K562 (cell line): ENCODE measurements around the gene EGR1. TPM values are rescaled to one million over a fixed set of nuclear protein-coding genes. Genes with fewer than 3 reads are reported as not detected.

Experiments used
- ATAC-seq: fragments of 200-7000 bp; cut with Tn5 transposase; 3 replicates; pipeline ENCODE4 v1.9.1; 2020; ENCODE audit warnings: moderate library complexity
- BruUV-seq: library from RNA; stranded (reverse); fragments of 400-500 nt; replicated peaks from 2 replicates; lab custom pipeline; 2021; lab: Mats Ljungman, UMichigan
- CTCF ChIA-PET: fragments of 300-600 bp; formaldehyde crosslinking; extraction: SDS; loops from one replicate; lab custom pipeline; 2021; ENCODE audit warnings: low intra/inter-chr PET ratio; lab: Yijun Ruan, JAX
- POLR2A ChIA-PET: fragments of 300-600, 350-650 bp; sonication (Branson Sonifier 250); formaldehyde crosslinking; extraction: SDS; loops from one replicate; lab custom pipeline; 2021; ENCODE audit warnings: antibody characterized with exemption, inconsistent platforms; lab: Yijun Ruan, JAX
- DNase-seq, 4 experiments: peaks; one replicate each; pipeline versions ENCODE4 v3.0.0 to v3.0.0-alpha.2; 2011 to 2018; ENCODE audit warnings: low spot score in 3 of 4, mixed read lengths in 3 of 4; ENCODE audit errors: extremely low read depth in 1 of 4
- FAIRE-seq: peaks from 2 replicates; lab custom pipeline; 2011; peaks lifted over from hg19 to GRCh38; lab: Jason Lieb, UNC
- H2AFZ ChIP-seq: 2 replicates; pipeline ENCODE4 v1.6.0; 2011; ENCODE audit warnings: low read depth, low read length, control low read depth, inconsistent platforms
- H3K27ac ChIP-seq: fragments of 200-600 bp; 3 replicates; pipeline ENCODE4 v1.8.0; 2011; ENCODE audit warnings: low read depth, mild to moderate bottlenecking, control low read depth, inconsistent platforms, low read length, moderate library complexity, mixed read lengths; ENCODE audit errors: extremely low read depth
- H3K27me3 ChIP-seq, 2 experiments: fragments of 300-600 bp in 1 of 2; 2 replicates in 1 of 2; 3 replicates in 1 of 2; pipeline versions ENCODE4 v1.6.0 to v1.8.0; 2011; ENCODE audit warnings: inconsistent platforms in 2 of 2, low read length in 2 of 2, mild to moderate bottlenecking in 1 of 2, mixed read lengths in 1 of 2, moderate library complexity in 1 of 2; ENCODE audit not compliant: control insufficient read depth in 2 of 2, insufficient read depth in 2 of 2
- H3K36me3 ChIP-seq: fragments of 300-600 bp; 3 replicates; pipeline ENCODE4 v1.8.0; 2011; ENCODE audit warnings: mild to moderate bottlenecking, low read length, inconsistent platforms; ENCODE audit not compliant: control insufficient read depth, insufficient read depth
- H3K4me1 ChIP-seq, 2 experiments: fragments of 200-600 bp in 1 of 2; replicated peaks in 1 of 2; 2 replicates in 1 of 2; 3 replicates in 1 of 2; pipeline versions ENCODE4 v1.5.1 to v1.8.0; 2011; ENCODE audit warnings: inconsistent platforms in 2 of 2, low read length in 2 of 2, mild to moderate bottlenecking in 1 of 2, mixed read lengths in 1 of 2, moderate library complexity in 1 of 2; ENCODE audit not compliant: control insufficient read depth in 2 of 2, insufficient read depth in 2 of 2
- H3K4me2 ChIP-seq: 2 replicates; pipeline ENCODE4 v1.6.1; 2011; ENCODE audit warnings: low read length, control low read depth, inconsistent platforms, mixed read lengths; ENCODE audit not compliant: insufficient read depth
- H3K4me3 ChIP-seq: fragments of 200-600 bp; sonication (generic), shearing (Covaris generic); 2 replicates; pipeline ENCODE4 v1.5.1; 2016; ENCODE audit warnings: control low read depth, inconsistent platforms
- H3K79me2 ChIP-seq: fragments of 200-600 bp; 3 replicates; pipeline ENCODE4 v1.8.0; 2011; ENCODE audit warnings: low read length, inconsistent platforms; ENCODE audit not compliant: control insufficient read depth, insufficient read depth
- H3K9ac ChIP-seq, 2 experiments: 2 replicates each; pipeline versions ENCODE4 v1.6.0 to v1.6.1; 2011; ENCODE audit warnings: low read depth in 2 of 2, low read length in 2 of 2, control low read depth in 1 of 2, inconsistent platforms in 1 of 2, mild to moderate bottlenecking in 1 of 2, mixed read lengths in 1 of 2; ENCODE audit not compliant: insufficient read depth in 1 of 2
- H3K9me1 ChIP-seq: one replicate; pipeline ENCODE4 v1.6.0; 2011; ENCODE audit warnings: inconsistent platforms, mild to moderate bottlenecking, low read length, moderate library complexity; ENCODE audit not compliant: control insufficient read depth, insufficient read depth
- H3K9me3 ChIP-seq: replicated peaks from 2 replicates; pipeline ENCODE4 v1.5.1; 2011; ENCODE audit warnings: low read depth, low read length, inconsistent platforms; ENCODE audit not compliant: control insufficient read depth, insufficient read depth
- H4K20me1 ChIP-seq: replicated peaks from 2 replicates; pipeline ENCODE4 v1.6.1; 2011; ENCODE audit warnings: low read length, inconsistent platforms, mixed read lengths; ENCODE audit not compliant: control insufficient read depth, insufficient read depth
- CAMTA2 ChIP-seq: fragments of 250-450 bp; sonication (Bioruptor Pico); conservative IDR thresholded peaks from 2 replicates; pipeline ENCODE4 v1.5.1; 2022
- EP400 ChIP-seq: fragments of 450-650 bp; IDR thresholded peaks from 2 replicates; pipeline ENCODE4 v1.6.1; 2017; ENCODE audit warnings: antibody characterized with exemption, mild to moderate bottlenecking, moderate library complexity
- ESRRB ChIP-seq: fragments of 250-450 bp; sonication (Bioruptor Pico); IDR thresholded peaks from 2 replicates; pipeline ENCODE4 v1.5.0; 2020; ENCODE audit warnings: mild to moderate bottlenecking, moderate library complexity, borderline replicate concordance
- ETV6 ChIP-seq, 3 experiments: fragments of 150-350 bp in 1 of 3; sonication (generic) in 1 of 3; formaldehyde crosslinking in 1 of 3; IDR thresholded peaks; 2 replicates each; pipeline versions ENCODE4 v1.6.1 to v1.8.0; 2014 to 2022; ENCODE audit warnings: borderline replicate concordance in 2 of 3, low read depth in 2 of 3, antibody characterized with exemption in 1 of 3, low read length in 1 of 3, mild to moderate bottlenecking in 1 of 3, missing genetic modification reagents in 1 of 3
- FIP1L1 ChIP-seq: fragments of 200-400 bp; formaldehyde crosslinking; IDR thresholded peaks from 2 replicates; pipeline ENCODE4 v1.6.1; 2018; ENCODE audit warnings: mild to moderate bottlenecking, low read depth, low read length; ENCODE audit not compliant: poor library complexity, severe bottlenecking
- HMGN3 ChIP-seq: IDR thresholded peaks from 2 replicates; pipeline ENCODE4 v1.6.1; 2011; ENCODE audit warnings: borderline replicate concordance, low read depth, mild to moderate bottlenecking, mixed read lengths, low read length; ENCODE audit not compliant: insufficient read length; ENCODE audit errors: extremely low read depth
- ILF3 ChIP-seq: fragments of 450-650 bp; IDR thresholded peaks from 2 replicates; pipeline ENCODE4 v1.6.1; 2018; ENCODE audit warnings: antibody characterized with exemption, mild to moderate bottlenecking, moderate library complexity, borderline replicate concordance
- MEF2A ChIP-seq: IDR thresholded peaks from 2 replicates; pipeline ENCODE4 v1.6.1; 2011; ENCODE audit warnings: low read depth, mild to moderate bottlenecking, low read length, moderate library complexity; ENCODE audit not compliant: control insufficient read depth
- NEUROD1 ChIP-seq: fragments of 150-350 bp; IDR thresholded peaks from 2 replicates; pipeline ENCODE4 v1.6.1; 2014; ENCODE audit warnings: borderline replicate concordance, low read length, low read depth; ENCODE audit not compliant: partially characterized antibody
- NFATC3 ChIP-seq: fragments of 450-650 bp; IDR thresholded peaks from 2 replicates; pipeline ENCODE4 v1.6.1; 2017; ENCODE audit warnings: mild to moderate bottlenecking
- PML ChIP-seq: IDR thresholded peaks from 2 replicates; pipeline ENCODE4 v1.6.1; 2012; ENCODE audit warnings: low read length, inconsistent platforms
- POLR2G ChIP-seq: fragments of 200-400 bp; formaldehyde crosslinking; IDR thresholded peaks from 2 replicates; pipeline ENCODE4 v1.6.1; 2017; ENCODE audit warnings: low read depth, mild to moderate bottlenecking, antibody characterized with exemption, low read length, moderate library complexity
- RBM14 ChIP-seq: fragments of 200-400 bp; formaldehyde crosslinking; IDR thresholded peaks from 2 replicates; pipeline ENCODE4 v1.6.1; 2018; ENCODE audit warnings: low read depth, mild to moderate bottlenecking, low read length, moderate library complexity, borderline replicate concordance; ENCODE audit not compliant: insufficient read depth
- SIN3A ChIP-seq, 2 experiments: fragments of 150-350 bp in 1 of 2; IDR thresholded peaks; 2 replicates each; pipeline ENCODE4 v1.6.1; 2011 to 2016; ENCODE audit warnings: borderline replicate concordance in 2 of 2, low read depth in 2 of 2, low read length in 2 of 2, mild to moderate bottlenecking in 2 of 2, moderate library complexity in 2 of 2; ENCODE audit not compliant: control insufficient read depth in 1 of 2
- SP2 ChIP-seq: IDR thresholded peaks from 2 replicates; pipeline ENCODE4 v1.6.1; 2011; ENCODE audit warnings: mild to moderate bottlenecking, low read depth, low read length, moderate library complexity; ENCODE audit not compliant: poor library complexity, severe bottlenecking; ENCODE audit errors: extremely low read depth
- TFE3 ChIP-seq: fragments of 450-650 bp; formaldehyde crosslinking; IDR thresholded peaks from 2 replicates; pipeline ENCODE4 v1.4.0; 2020; ENCODE audit warnings: mild to moderate bottlenecking, mixed read lengths
- THRAP3 ChIP-seq: fragments of 450-650 bp; IDR thresholded peaks from 2 replicates; pipeline ENCODE4 v1.6.1; 2016; ENCODE audit warnings: mild to moderate bottlenecking, inconsistent platforms, borderline replicate concordance
- ZNF507 ChIP-seq: conservative IDR thresholded peaks from 2 replicates; pipeline ENCODE4 v1.6.1; 2017; ENCODE audit warnings: missing genetic modification characterization, missing compliant biosample characterization
- ZNF695 ChIP-seq: fragments of 450-650 bp; formaldehyde crosslinking; IDR thresholded peaks from 2 replicates; pipeline ENCODE4 v1.4.0; 2020; ENCODE audit warnings: mild to moderate bottlenecking, moderate library complexity
- WGBS: fragments of 100-300 bp; shearing (Covaris generic); methylation state at CpG from one replicate; pipeline ENCODE4 v1.1.6; 2016; ENCODE audit warnings: low coverage, mixed read lengths; ENCODE audit not compliant: insufficient coverage; ENCODE audit errors: missing lambda C conversion rate; 5-methylcytosine and 5-hydroxymethylcytosine counted together
- in situ Hi-C: fragments of 300-500 bp; cut with MboI; formaldehyde crosslinking; loops from 4 replicates; pipeline ENCODE4 v1.15.0; 2018; ENCODE audit warnings: inconsistent platforms, mixed read lengths
- intact Hi-C: fragments of 100-400 bp; cut with micrococcal nuclease; formaldehyde crosslinking; loops from 2 replicates; pipeline ENCODE4 v1.14.2; 2022
- polyA plus RNA-seq, 8 experiments: library from polyadenylated mRNA; depleted of rRNA in 4 of 8; stranded (reverse) in 5 of 8; unstranded in 3 of 8; fragments of >200 nt; fragmentation: Nextera tagmentation in 2 of 8; fragmentation: Illumina TruSeq in 1 of 8; extraction: Ambion mirVana in 2 of 8; extraction: Trizol in 1 of 8; gene quantifications; 2 replicates each; pipeline versions ENCODE4 v1.2.1 to v1.2.3, GENCODE V29; 2011 to 2014; ENCODE audit warnings: inconsistent platforms in 1 of 8, missing spikeins in 1 of 8
- total RNA-seq, 7 experiments: library from RNA; depleted of rRNA in 6 of 7; stranded (reverse); fragments of >200 nt in 6 of 7; fragmentation: Illumina TruSeq in 2 of 7; extraction: Trizol in 2 of 7; gene quantifications; 2 replicates each; pipeline versions ENCODE4 v1.2.1 to v1.2.3, GENCODE V29; 2011 to 2021; ENCODE audit warnings: low replicate concordance in 1 of 7

The EGR1 gene
- total and polyA plus RNA-seq, 9 of the 15 experiments (the other 6 are each of a cell fraction or from before 2014, with no cell fraction given) = 1.3 to 132 (median 21.5) TPM

- ATAC-seq (peak; percentile 15), FAIRE-seq (peak; percentile 58), DNase-seq (no peak)
- Histone ChIP-seq H3K4me2 (no peak overlapping the region; the same call in 1 of the 2 replicates), H2AFZ (no peak overlapping the region), H3K27ac (no peak overlapping the region), H3K9ac (no peak overlapping the region), H3K9me3 (no peaks in the 10 kb centered on the region), H3K4me3 (no peak overlapping the region), H3K27me3 (no peaks in the 10 kb centered on the region), H3K79me2 (peaks cover 33% of the 10 kb centered on the region), H4K20me1 (peaks cover 29% of the 10 kb centered on the region), H3K9me1 (peaks cover 22% of the 10 kb centered on the region), H3K36me3 (peaks cover 30% of the 10 kb centered on the region), H3K4me1 (peaks cover 19 to 35% of the 10 kb centered on the region in 2 experiments; a peak in 4 of 5 replicates)
- in situ Hi-C loops (no loop called here), intact Hi-C loops (no loop called here)
- WGBS = 69% methylated on average over 8 of the region's 8 CpGs
- ChIA-PET CTCF (no interaction called here), POLR2A (interaction anchor here (0.7 to 1.7 kb wide), 7 partner anchors 12 to 75 kb away, joined by 3 to 10 read pairs (median 3); no protein-coding TSS in a partner anchor)
- no TSS peak for BruUV-seq
- TF ChIP-seq ZNF507 (no peak), NFATC3 (peak; percentile 47; the same call in 1 of the 2 replicates), HMGN3 (peak; percentile 23), EP400 (peak; percentile 29; the same call in 1 of the 2 replicates), CAMTA2 (CRISPR knock-in tag) (no peak), NEUROD1 (peak; percentile 61), FIP1L1 (peak; percentile 25), TFE3 (no peak), SP2 (peak; percentile 19), ILF3 (peak; percentile 41; the same call in 1 of the 2 replicates), ZNF695 (no peak), THRAP3 (peak; percentile 58; the same call in 1 of the 2 replicates), ETV6 (IDR thresholded peaks at IDR 0.05; ENCODE audit: borderline replicate concordance in 1 of 2, low read depth in 2 of 2, low read length in 1 of 2) (peak in 1 of 2 experiments; percentile 73; a peak in 1 of 4 replicates), ETV6 (CRISPR knock-in tag; IDR thresholded peaks at IDR 0.05; ENCODE audit: borderline replicate concordance) (no peak), MEF2A (0 out of 2 replicates have a peak, but pooled peaks have one; percentile 5), POLR2G (peak; percentile 67), ESRRB (CRISPR knock-in tag) (no peak), PML (peak; percentile 76), SIN3A (IDR thresholded peaks at IDR 0.05; ENCODE audit: borderline replicate concordance in 2 of 2, control insufficient read depth in 1 of 2, low read depth in 2 of 2, low read length in 2 of 2) (peak in 1 of 2 experiments; percentile 97; a peak in 2 of 4 replicates), RBM14 (0 out of 2 replicates have a peak, but pooled peaks have one; percentile 26)
Observed at GRCh38 chr5:138468966-138469539, 3.8 kb downstream of the EGR1 start.
